ENCODE measurements around the gene HEATR9. TPM values are rescaled to one million over a fixed set of nuclear protein-coding genes. Genes with fewer than 3 reads are reported as not detected.
A peak's percentile ranks its signal among the peaks of the same experiment; 100 is the strongest.

HEATR9 gene
- total and polyA plus RNA-seq, 2 donors (not counting 3 experiments of a cell fraction or from before 2014, with no cell fraction given) = not detected

- no peak overlapping the region for H3K4me2 ChIP-seq (ENCODE audit: insufficient read depth, low read length)
- no peak for TF ChIP-seq EZH2 (IDR thresholded peaks at IDR 0.05; ENCODE audit: borderline replicate concordance, low read depth, low read length, severe bottlenecking)
- TF ChIP-seq POLR2AphosphoS5 (IDR thresholded peaks at IDR 0.05; ENCODE audit: insufficient read depth, low read depth, low read length) = no peak
- TF ChIP-seq MAX (IDR thresholded peaks at IDR 0.05; ENCODE audit: insufficient read depth, insufficient read length) = no peak
- TF ChIP-seq GATA2 (IDR thresholded peaks at IDR 0.05; ENCODE audit: insufficient read depth, insufficient read length, low read depth, low read length) = no peak
- no peak for TF ChIP-seq JUN (IDR thresholded peaks at IDR 0.05; ENCODE audit: borderline replicate concordance, insufficient read depth, insufficient read length, low read depth)
- no peak for TF ChIP-seq FOS (IDR thresholded peaks at IDR 0.05; ENCODE audit: borderline replicate concordance, insufficient read depth, low read length)
- no peak for TF ChIP-seq CTCF (IDR thresholded peaks at IDR 0.05; ENCODE audit: extremely low read depth in 1 of 2, insufficient read depth in 1 of 2, low read depth in 1 of 2, low read length in 2 of 2)
- no peak for TF ChIP-seq POLR2A (IDR thresholded peaks at IDR 0.05; ENCODE audit: low read depth, low read length)
- no peak for TF ChIP-seq MYC (IDR thresholded peaks at IDR 0.05; ENCODE audit: low read depth, low read length)
- intact Hi-C loops (cut with micrococcal nuclease) (no loop called here), dilution Hi-C loops (cut with MboI; ENCODE audit: extremely low pct_ligation_motif_present, low sequenced_read_pairs) (no loop called here)
- DNase-seq (ENCODE audit: low read depth, low spot score) = peak; percentile 52
- no peak overlapping the region for H2AFZ ChIP-seq (ENCODE audit: low read depth, low read length)
- no peaks in the 10 kb centered on the region for H3K79me2 ChIP-seq (ENCODE audit: control insufficient read depth, insufficient read depth, low read length)
- ChIA-PET POLR2A (no interaction called here), CTCF (no interaction called here)
- H3K9ac ChIP-seq (replicated peaks; ENCODE audit: extremely low read depth, insufficient read depth, low read length) = peak overlapping the region; percentile 8
- H3K27me3 ChIP-seq (ENCODE audit: control insufficient read depth in 2 of 2, insufficient read depth in 2 of 2, low read length in 2 of 2) = no peaks in the 10 kb centered on the region
- H3K36me3 ChIP-seq (ENCODE audit: control insufficient read depth in 2 of 2, extremely low read depth in 1 of 2, insufficient read depth in 2 of 2, low read length in 2 of 2) = no peaks in the 10 kb centered on the region
- no TSS peak for BruUV-seq (replicated peaks)
- no peaks in the 10 kb centered on the region for H3K9me1 ChIP-seq (replicated peaks; ENCODE audit: control insufficient read depth, extremely low read depth, insufficient read depth, low read length)
- H3K9me3 ChIP-seq (replicated peaks; ENCODE audit: control insufficient read depth, insufficient read depth, low read length) = no peaks in the 10 kb centered on the region
- H3K27ac ChIP-seq (ENCODE audit: insufficient read depth, low read depth, low read length) = no peak overlapping the region
- FAIRE-seq = no peak
- no peaks in the 10 kb centered on the region for H4K20me1 ChIP-seq (replicated peaks; ENCODE audit: control insufficient read depth, extremely low read depth, insufficient read depth, low read length)
- no peak overlapping the region for H3K4me3 ChIP-seq (replicated peaks in 1 of 3; ENCODE audit: insufficient read depth in 1 of 3, low read depth in 1 of 3, low read length in 3 of 3)
- H3K4me1 ChIP-seq (ENCODE audit: control insufficient read depth, extremely low read depth, insufficient read depth, low read length) = no peaks in the 10 kb centered on the region
Measured at GRCh38 chr17:35889818-35890773, 21.4 kb upstream of the HEATR9 start.

Measured in endothelial cell of umbilical vein (primary cell).